WI38 (cell line): ENCODE results near the gene P2RY13.

ENCODE experiments used
- H3K4me3 ChIP-seq: 2 replicates; pipeline ENCODE4 v1.5.1; 2011; ENCODE audit warnings: low read depth, mild to moderate bottlenecking, control low read depth, low read length
- CTCF ChIP-seq: IDR thresholded peaks from 2 replicates; pipeline ENCODE4 v1.5.1; 2012; ENCODE audit warnings: low read depth, mild to moderate bottlenecking, control low read depth, low read length

P2RY13 gene

GRCh38 chr3:151329363-151329762 is at the start of gene P2RY13:
Gene P2RY13 (minus strand): TSS chr3:151329549. CDS start chr3:151329528, 21 bp downstream.
- no peak for TF ChIP-seq CTCF
- no peak within 1 kb of the TSS for H3K4me3 ChIP-seq

- no peak for TF ChIP-seq CTCF
- no peak overlapping the region for H3K4me3 ChIP-seq
Observed at GRCh38 chr3:151377768-151378385, 48.5 kb upstream of the P2RY13 start.

- no peak overlapping the region for H3K4me3 ChIP-seq
- no peak for TF ChIP-seq CTCF
Observed at GRCh38 chr3:151372063-151372820, 42.9 kb upstream of the P2RY13 start.

GRCh38 chr3:151371526-151371925 is 42.2 kb upstream of the P2RY13 start:
- H3K4me3 ChIP-seq, result no peak overlapping the region
- TF ChIP-seq CTCF, result no peak

- TF ChIP-seq CTCF, result no peak
- no peak overlapping the region for H3K4me3 ChIP-seq
Observed at GRCh38 chr3:151367448-151367847, 38.1 kb upstream of the P2RY13 start.

- no peak for TF ChIP-seq CTCF
Observed at GRCh38 chr3:151366993-151367392, 37.6 kb upstream of the P2RY13 start.

GRCh38 chr3:151362751-151363174 is 33.4 kb upstream of the P2RY13 start:
- H3K4me3 ChIP-seq, result no peak overlapping the region
- no peak for TF ChIP-seq CTCF

More at GRCh38 chr3:151366993-151367392, 37.6 kb upstream of the P2RY13 start:
- H3K4me3 ChIP-seq, result no peak overlapping the region
